Stimulated activated CD8-positive, alpha-beta memory T cell treated with anti-CD3 and anti-CD28 coated beads, Interleukin-15, amount 100 ng/mL, for 48 hours (primary cell): ENCODE data around the gene VSIG8.

Experiments
- DNase-seq, 2 donors: peaks; one replicate each; pipeline ENCODE4 v3.0.0-alpha.2; 2020; ENCODE audit warnings: low read depth in 2 of 2

Gene VSIG8

GRCh38 chr1:159856576-159856975, 5.9 kb downstream of the VSIG8 start:
- DNase-seq, result no peak

- DNase-seq, result no peak
These were observed 6.7 kb downstream of the VSIG8 start for GRCh38 chr1:159855709-159856108.

GRCh38 chr1:159854693-159855192, 7.7 kb downstream of the VSIG8 start:
- DNase-seq, result peak; percentile 73 to 80

GRCh38 chr1:159854116-159854692, 8.3 kb downstream of the VSIG8 start:
- DNase-seq, result no peak

GRCh38 chr1:159853417-159854115, 8.9 kb downstream of the VSIG8 start:
- no peak for DNase-seq

- no peak for DNase-seq
These were observed 11.1 kb downstream of the VSIG8 start for GRCh38 chr1:159851407-159851806.

GRCh38 chr1:159849626-159850366, 12.7 kb downstream of the VSIG8 start:
- no peak for DNase-seq

- no peak for DNase-seq
These were observed 14.1 kb downstream of the VSIG8 start for GRCh38 chr1:159848326-159848725.

GRCh38 chr1:159847231-159847630, 15.2 kb downstream of the VSIG8 start:
- no peak for DNase-seq

GRCh38 chr1:159845751-159846629, 16.5 kb downstream of the VSIG8 start:
- no peak for DNase-seq

- DNase-seq, result no peak
These were observed 19.0 kb downstream of the VSIG8 start for GRCh38 chr1:159843459-159843858.

- DNase-seq, result no peak
These were observed 20.7 kb downstream of the VSIG8 start for GRCh38 chr1:159841749-159842148.

GRCh38 chr1:159839116-159839849, 23.2 kb downstream of the VSIG8 start:
- DNase-seq, result no peak

- no peak for DNase-seq
These were observed 23.7 kb downstream of the VSIG8 start for GRCh38 chr1:159838715-159839114.

GRCh38 chr1:159835862-159836525, 26.5 kb downstream of the VSIG8 start:
- no peak for DNase-seq

GRCh38 chr1:159835356-159835755, 27.1 kb downstream of the VSIG8 start:
- DNase-seq, result no peak

GRCh38 chr1:159832309-159832708, 30.1 kb downstream of the VSIG8 start:
- DNase-seq, result no peak

- DNase-seq, result no peak
These were observed 30.9 kb downstream of the VSIG8 start for GRCh38 chr1:159831412-159832141.

- DNase-seq, result no peak
These were observed 31.7 kb downstream of the VSIG8 start for GRCh38 chr1:159830722-159831121.
